GM21423 (cell line): Measurements from ENCODE around the gene LRRC27.

Source experiments
- ATAC-seq: cut with Tn5 transposase; IDR thresholded peaks from one replicate; pipeline ENCODE4 v1.9.1; 2021; ENCODE audit warnings: mild to moderate bottlenecking, moderate library complexity; ENCODE audit not compliant: unreplicated experiment

Gene LRRC27

GRCh38 chr10:132410779-132411532 is 79.0 kb downstream of the LRRC27 start:
- ATAC-seq = no peak

DNA sequence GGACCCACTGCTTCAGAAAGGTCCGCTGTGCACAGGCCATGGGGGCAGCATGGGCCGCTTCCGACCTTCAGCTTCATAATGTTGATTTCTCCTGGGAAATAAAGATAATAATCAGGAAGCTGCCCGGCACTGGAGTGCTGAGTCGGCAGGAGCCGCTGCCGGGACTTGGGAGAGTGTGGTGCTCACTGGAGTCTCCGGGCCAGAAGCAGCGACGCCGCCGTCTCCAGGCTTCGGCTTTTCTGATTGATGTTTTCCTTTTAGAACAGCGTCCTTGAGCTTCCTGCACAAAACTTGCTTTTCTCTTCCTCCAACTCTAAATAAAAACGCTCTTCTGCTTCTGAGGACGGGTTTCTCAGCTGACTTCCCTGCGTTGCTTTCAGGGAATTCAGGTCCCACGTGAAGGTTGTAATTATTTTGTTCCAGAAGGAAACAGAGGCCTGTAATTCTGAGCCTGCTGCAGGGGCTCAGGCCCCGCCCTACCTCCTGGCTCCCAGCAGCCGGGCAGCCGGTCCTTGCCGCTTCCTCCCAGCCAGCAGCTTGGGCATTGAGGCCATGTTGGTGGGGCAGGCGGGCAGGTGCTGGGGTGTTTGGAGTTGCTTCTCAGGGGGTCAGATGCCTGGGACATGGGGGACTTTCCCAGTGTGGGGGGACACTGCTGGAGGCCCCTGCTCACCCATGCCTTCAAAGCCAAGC is 79.7 kb downstream of the LRRC27 start:
- no peak for ATAC-seq

- no peak for ATAC-seq
These were observed 80.6 kb downstream of the LRRC27 start for GRCh38 chr10:132412316-132413192.

- no peak for ATAC-seq
These were observed 81.5 kb downstream of the LRRC27 start for GRCh38 chr10:132413226-132414205.

DNA sequence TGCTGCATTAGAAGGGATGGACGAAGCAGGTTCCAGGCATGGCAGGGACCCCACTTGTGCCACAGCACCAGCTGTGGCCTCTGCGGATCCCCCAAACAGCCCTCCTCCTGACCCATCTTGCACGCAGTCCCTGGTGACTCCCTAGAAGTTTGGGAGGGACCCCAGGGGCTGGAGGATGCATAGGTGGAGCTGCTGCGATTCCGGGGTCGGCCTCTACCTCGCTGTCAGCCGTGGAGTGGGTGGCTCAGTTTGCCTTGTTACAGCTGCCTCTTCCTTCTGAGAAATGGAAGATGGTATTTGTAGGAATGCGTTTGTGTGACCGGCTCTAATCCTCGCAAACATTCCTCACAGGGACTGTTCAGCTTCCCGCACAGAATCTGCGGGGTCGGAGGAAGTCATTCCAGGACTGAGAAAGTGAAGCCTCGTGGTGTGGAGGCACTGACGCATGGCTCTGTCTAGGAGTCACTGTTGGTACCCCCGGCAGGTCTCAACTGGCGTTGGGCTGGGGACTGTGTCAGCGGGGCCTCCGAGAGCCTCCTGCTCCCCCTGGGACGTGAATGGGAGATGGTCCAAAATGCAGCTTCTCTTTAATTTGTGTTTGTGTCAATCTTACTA is 82.5 kb downstream of the LRRC27 start:
- ATAC-seq = no peak

DNA sequence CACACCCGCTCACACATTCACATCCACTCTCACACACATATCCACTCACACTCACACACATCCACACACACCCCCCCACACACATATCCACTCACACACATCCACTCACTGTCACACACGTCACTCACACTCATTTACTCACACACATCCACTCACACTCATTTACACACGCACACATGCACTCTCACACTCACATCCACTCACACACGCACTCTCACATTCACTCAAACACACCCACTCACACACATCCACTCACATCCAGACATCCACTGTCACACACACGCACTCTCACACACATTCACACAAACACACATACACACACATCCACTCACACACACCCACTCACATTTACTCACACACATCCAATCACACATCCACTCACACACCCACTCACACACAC is 83.3 kb downstream of the LRRC27 start:
- ATAC-seq = no peak

DNA sequence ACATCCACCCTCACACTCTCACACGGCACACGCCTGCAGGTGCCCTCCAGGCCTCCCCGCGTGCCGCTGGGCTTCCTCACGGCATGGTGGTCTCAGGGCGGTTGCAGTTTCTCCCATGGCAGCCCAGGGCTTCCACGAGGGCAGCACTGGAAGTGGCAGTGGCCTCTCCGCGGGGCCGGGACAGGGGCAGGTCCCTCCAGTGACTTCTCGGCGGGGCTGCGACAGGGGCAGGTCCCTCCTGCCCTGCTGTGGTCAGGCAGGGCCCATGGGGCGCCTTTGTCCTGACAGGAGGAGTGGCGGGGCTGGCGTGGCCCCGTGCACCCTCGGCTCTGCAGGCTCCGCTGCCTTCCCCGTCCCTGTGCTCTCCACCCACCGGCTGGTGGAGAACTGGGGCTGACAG is 84.0 kb downstream of the LRRC27 start:
- ATAC-seq = no peak

DNA sequence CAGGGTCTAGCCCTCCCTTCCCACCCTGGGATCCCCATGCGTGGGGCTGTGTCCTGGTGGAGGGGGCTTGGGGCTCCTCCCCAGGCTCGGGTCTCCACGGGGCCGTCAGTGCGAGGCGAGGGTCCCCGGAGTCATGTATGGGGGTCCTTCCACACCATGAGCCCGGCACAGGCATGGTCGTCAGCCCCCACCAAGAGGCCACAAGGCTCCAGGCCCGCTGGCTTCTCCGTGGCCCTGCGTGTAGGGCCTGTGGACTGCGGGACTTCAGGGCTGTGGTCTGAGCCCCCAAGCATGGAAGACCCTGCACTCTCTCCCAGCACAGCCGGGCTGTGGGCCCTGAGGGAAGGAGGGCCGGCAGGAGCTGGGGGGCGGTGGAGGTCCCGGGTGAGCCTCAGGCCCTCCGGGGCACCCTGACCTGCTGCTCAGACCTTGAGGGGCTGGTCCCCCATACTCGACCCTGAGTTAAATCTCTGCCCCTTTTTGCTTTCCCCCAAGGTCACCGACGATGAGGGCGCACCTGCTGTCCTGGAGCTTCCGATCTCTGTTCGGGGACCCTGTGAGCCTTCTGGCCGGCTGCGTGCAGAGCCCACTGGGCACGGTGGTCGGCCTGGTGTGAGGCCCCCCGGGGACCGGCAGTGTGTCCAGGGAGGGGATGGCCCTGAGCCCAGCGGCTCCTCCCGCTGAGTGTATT is 84.7 kb downstream of the LRRC27 start:
- ATAC-seq = no peak

- ATAC-seq = no peak
These were observed 85.4 kb downstream of the LRRC27 start for GRCh38 chr10:132417257-132417910.

DNA sequence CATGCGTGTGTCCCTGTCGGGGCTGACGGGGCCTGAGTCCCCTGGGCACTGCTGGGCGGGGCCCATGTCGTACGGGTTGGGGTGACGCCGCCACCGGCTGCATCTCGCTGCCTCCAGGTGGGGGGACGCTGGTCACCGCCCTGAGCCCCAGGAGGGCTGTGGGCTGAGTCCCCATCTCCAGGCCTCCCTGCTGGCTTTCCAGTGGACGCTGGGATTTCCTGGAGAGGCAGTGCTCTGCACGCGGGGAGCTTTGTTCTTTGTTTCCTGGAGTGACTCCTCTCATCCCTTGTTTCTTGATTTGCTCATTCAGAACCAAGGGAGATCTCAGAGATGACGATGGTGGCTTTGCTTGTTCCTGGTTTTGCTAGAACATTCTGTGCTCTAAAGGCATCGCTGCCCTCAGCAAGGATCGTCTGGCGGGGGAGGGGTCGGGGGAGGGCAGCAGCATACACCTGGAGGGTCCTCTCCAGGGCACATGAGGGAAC is 86.0 kb downstream of the LRRC27 start:
- no peak for ATAC-seq

DNA sequence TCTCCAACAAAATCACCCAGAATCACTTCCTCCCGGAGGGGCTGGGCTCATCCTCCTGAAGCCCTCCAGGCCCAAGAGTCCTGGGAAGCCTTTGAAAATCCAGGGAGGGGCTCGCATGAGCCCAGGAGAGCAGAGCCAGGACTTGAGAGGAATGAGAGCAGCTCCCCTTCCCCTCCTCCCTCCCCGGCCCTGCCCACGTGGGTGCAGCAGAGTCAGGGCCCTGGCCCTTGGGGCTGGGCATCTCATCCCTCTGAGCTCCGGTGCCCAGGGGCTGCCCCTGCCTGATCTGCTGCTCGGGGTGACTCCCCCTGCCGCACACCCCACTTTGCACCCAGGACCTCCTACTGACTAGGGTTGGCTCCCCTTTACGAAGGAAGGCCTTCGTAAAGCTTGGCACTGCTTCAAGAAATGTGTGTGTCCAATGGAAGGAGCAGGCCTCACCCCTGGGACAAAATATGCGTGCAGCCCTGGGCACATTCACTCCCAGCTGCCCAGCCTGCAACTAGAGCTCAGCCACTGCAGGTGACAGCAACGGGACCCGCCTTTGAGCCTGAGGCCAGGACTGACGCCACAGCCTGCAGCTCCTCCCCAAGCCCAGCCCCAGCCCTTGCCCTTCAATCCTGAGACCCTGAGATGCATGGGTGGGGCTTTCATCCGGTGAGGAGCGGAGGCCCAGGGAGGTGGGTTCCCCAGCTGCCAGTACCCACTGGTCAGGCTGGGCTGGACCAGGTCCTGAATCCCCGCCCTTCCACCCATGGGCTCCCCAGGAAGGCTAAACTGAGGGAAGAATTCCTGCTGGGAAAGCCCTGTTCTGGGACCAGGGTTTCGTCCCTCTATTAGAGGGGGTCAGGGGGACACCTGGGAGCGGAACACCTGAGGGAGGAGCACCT is 86.8 kb downstream of the LRRC27 start:
- ATAC-seq = no peak

DNA sequence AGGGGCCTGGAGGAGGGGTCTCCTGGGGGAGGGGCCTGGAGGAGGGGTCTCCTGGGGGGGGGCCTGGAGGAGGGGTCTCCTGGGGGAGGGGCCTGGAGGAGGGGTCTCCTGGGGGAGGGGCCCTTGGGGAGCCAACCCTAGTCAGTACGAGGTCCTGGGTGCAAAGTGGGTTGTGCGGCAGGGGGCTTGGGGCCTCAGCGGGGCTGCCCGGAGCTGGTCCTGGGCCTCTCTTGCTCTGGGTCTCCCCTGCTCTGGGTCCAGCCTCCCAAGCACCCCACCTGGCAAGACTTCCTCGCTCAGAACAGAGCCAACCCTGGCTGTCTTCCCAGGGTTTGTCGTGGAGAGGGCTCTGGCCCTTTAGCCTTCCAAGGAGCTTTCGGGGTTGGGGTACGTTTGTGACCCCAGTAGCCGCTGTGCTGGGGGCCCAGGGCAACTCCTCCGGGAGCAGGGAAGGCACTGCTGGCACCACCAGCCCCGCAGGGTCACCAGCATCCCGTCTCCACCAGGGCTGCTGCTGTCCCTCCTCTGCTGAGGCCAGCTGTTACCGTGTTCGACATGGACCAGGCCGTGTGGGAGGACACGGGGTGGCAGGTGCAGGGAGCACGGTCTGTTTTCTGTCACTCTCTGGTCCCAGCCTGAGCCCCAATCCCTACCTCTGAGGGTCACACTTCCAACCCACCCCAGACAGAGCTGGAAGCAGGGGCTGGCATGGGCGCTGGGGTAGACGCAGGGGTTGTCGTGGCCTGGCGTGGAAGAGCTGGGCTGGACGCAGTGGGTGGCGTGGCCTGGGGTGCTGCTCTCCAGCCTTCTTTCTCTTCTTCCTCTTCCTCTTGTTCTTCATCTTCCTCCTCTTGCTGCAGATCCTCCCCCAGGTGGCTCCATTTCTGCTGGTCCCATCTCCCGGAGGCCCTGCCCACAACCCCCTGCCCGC is 87.8 kb downstream of the LRRC27 start:
- ATAC-seq = no peak

- ATAC-seq = no peak
These were observed 88.5 kb downstream of the LRRC27 start for GRCh38 chr10:132420469-132420980.

DNA sequence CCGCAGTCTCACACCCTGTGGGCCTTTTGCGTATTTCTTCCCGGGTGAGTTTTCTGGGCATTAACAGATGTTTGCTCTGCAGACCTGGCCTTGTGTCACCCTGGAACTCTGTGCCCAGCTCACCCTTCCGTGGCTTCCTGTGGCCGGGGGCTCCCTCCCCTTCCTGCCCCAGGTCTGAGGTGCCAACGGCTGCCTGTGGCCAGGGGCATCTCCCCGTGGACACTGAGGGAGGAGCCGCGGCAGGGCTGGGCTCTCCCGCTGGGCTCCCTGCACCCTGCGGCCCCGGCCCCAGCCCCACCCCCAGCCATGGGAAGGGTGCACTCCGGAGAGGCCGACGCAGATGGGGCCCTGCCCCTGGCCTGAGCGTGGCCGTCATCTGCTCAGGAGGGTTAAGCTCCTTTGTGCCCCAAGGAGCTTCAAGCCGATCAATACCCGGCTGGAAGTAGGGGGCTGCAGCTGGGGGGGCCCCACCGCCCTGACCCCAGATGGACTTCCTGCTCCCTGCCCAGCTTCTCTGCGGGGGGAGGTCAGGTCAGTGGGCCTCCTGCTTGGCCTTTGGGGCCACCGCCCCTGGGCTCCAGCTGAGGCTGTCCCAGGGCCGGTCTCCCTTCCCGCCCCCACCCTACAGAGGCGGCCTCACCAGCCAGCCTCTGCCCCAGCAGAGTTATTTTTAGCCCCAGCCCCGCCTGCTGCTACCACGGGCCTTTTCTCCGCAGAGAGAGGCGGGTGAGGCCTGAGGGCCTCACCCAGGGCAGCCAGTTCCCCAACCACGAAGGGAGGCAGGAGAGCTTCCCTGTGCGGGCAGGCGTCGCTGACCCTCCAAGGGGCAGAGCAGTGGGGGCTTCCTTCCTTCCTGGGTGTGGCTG is 89.2 kb downstream of the LRRC27 start:
- peak; percentile 41 for ATAC-seq
